Fibroblast of gingiva (primary cell): ENCODE data around the gene OR6C68.
"Not testable (repeated sequence)": the region's sequence is repeated elsewhere in the genome, so short reads cannot be mapped to it uniquely, and the experiment has no call there.

Source experiments
- DNase-seq: peaks from one replicate; pipeline ENCODE4 v3.0.0-alpha.2; 2011; ENCODE audit warnings: low read depth

The OR6C68 gene

GRCh38 chr12:55492078-55492477 is at the start of gene OR6C68:
Gene OR6C68, plus strand, starts transcription at chr12:55492378. Its CDS starts 0 bp downstream, at chr12:55492378.
- DNase-seq, result no peak

- no peak for DNase-seq
These were observed 48.4 kb upstream of the OR6C68 start, which contains the start of gene OR6C2 for GRCh38 chr12:55443776-55444175. Gene OR6C2, plus strand, starts transcription at chr12:55444076. Its CDS starts 8,138 bp downstream, at chr12:55452214.

GRCh38 chr12:55445357-55445756 is 46.8 kb upstream of the OR6C68 start:
- no peak for DNase-seq

GRCh38 chr12:55446326-55446725 is 45.9 kb upstream of the OR6C68 start:
- no peak for DNase-seq

- DNase-seq, result no peak
These were observed 43.4 kb upstream of the OR6C68 start for GRCh38 chr12:55448825-55449224.

GRCh38 chr12:55464926-55465325 is 27.3 kb upstream of the OR6C68 start:
- not testable (repeated sequence) for DNase-seq

- no peak for DNase-seq
These were observed 24.3 kb upstream of the OR6C68 start for GRCh38 chr12:55467836-55468235.

- DNase-seq, result no peak
These were observed 22.9 kb upstream of the OR6C68 start for GRCh38 chr12:55469291-55469690.

- DNase-seq, result no peak
These were observed 21.9 kb upstream of the OR6C68 start, which contains the start of gene OR6C70 for GRCh38 chr12:55470088-55470829. Gene OR6C70, minus strand, starts transcription at chr12:55470138. Its CDS starts 0 bp downstream, at chr12:55470138.

GRCh38 chr12:55472264-55472663 is 19.9 kb upstream of the OR6C68 start:
- no peak for DNase-seq

GRCh38 chr12:55479136-55479535 is 13.0 kb upstream of the OR6C68 start:
- DNase-seq, result not testable (repeated sequence)

- DNase-seq, result not testable (repeated sequence)
These were observed 7.9 kb upstream of the OR6C68 start for GRCh38 chr12:55484284-55484683.

GRCh38 chr12:55495490-55495889 is 3.3 kb downstream of the OR6C68 start:
- no peak for DNase-seq

GRCh38 chr12:55499231-55499630 is 7.1 kb downstream of the OR6C68 start:
- DNase-seq, result no peak

- DNase-seq, result no peak
These were observed 7.7 kb downstream of the OR6C68 start for GRCh38 chr12:55499810-55500252.

- no peak for DNase-seq
These were observed 9.4 kb downstream of the OR6C68 start for GRCh38 chr12:55501601-55502000.

GRCh38 chr12:55515696-55516095 is 23.5 kb downstream of the OR6C68 start:
- DNase-seq, result no peak

- DNase-seq, result no peak
These were observed 24.2 kb downstream of the OR6C68 start for GRCh38 chr12:55516391-55516790.
